ENCODE data around the gene FOXF2.

The FOXF2 gene

DNA sequence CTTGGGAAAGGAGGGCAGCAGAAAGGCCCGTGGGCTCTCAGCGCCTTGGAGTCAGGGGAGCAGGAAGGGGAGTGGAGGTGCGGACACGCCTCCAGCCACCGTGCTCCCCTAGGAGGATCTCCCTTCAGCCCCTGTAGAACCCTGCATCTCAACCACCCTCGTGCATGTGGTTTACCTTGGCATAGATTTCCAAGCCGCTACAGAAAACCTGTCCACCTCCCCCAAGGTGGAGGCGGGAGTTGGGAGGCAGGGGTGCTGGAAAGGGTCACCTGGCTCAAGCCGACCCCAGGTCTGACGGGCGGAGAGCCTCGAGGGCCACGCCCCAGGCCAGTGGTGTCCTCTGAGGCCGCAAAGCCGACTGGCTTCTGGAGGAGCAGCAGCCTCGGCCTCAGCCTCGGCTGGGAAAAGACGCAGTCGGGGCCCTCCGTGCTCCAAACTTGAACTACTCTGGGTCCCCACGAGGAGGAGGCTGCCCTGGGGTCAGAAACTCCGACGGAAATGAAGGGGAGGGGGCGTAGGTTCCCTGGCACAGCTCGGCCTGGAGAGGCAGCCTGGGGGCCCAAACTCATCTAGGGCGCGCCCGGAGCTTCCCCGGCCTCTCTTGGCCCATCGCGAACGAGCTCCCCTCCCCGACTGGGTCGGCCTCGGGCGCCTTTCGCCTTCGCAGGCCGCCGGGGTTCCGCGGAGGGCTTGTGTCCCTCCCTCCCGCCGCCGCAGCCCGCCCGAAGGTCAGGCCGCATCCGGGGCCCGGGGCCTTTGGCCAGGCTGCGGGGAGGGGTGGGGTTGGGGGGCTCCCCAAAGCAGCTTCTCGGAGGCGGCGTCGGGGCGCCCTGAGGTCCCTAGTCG is 6.3 kb upstream of the FOXF2 start:
- intact Hi-C loops (cut with DNase I; ENCODE audit: low total_unique reads) = loop anchor here (5.0 kb wide), 1 partner anchor 586 kb away; no protein-coding TSS in a partner anchor
- Histone ChIP-seq H3K27ac (no peak overlapping the region), H3K9me3 (no peaks in the 10 kb centered on the region), H3K4me1 (peaks cover 0 to 64% (median 52%) of the 10 kb centered on the region in 4 donors), H3K4me3 (no peak overlapping the region), H3K36me3 (no peaks in the 10 kb centered on the region), H3K27me3 (peaks cover 7 to 100% of the 10 kb centered on the region in 2 donors)
- TF ChIP-seq, protein P1, sequence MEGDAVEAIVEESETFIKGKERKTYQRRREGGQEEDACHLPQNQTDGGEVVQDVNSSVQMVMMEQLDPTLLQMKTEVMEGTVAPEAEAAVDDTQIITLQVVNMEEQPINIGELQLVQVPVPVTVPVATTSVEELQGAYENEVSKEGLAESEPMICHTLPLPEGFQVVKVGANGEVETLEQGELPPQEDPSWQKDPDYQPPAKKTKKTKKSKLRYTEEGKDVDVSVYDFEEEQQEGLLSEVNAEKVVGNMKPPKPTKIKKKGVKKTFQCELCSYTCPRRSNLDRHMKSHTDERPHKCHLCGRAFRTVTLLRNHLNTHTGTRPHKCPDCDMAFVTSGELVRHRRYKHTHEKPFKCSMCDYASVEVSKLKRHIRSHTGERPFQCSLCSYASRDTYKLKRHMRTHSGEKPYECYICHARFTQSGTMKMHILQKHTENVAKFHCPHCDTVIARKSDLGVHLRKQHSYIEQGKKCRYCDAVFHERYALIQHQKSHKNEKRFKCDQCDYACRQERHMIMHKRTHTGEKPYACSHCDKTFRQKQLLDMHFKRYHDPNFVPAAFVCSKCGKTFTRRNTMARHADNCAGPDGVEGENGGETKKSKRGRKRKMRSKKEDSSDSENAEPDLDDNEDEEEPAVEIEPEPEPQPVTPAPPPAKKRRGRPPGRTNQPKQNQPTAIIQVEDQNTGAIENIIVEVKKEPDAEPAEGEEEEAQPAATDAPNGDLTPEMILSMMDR (IDR thresholded peaks at IDR 0.05) = no peak
- no peak for DNase-seq

DNA sequence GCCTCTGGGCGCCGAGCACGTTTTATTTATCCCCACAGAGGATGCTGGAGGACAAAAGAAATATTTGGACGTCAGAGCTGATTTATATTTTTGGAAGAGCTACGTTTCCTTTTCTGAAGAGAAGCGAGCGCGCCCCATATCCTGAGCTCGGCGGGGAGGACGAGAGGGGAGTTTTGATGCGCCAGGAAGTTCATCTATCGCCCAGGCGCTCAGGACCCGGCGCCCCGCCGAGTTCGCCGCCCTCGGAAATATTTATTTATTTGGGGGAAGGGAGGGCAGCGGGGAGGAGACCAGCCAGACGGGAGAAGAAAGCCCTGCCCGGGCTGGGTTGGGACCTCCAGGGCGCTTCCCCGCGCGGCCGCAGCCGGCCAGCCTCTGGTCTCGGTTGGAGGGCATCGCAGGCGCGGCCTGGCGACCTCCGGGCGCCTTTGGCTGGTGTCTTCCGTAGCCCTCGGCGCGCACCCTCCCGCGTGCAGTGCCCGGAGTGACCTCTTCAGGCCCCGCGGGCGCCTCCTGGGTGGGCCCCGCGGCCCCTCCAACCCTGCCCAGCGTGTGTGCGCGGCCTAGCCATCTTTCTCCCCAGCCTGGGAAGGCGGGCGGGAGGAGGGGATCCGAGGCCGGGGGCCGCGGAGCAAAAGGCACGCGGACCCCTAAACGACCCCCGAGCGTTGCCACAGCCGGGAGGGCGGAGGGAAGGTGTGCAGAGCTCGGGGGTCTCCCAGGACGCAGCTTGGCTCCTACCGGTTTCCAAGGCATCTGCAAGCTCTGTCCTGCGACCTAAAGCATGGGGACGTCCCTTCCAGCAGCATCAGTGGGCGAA is 5.4 kb upstream of the FOXF2 start:
- H3K27ac ChIP-seq = no peak overlapping the region
- no peak overlapping the region for H3K4me3 ChIP-seq
- H3K9me3 ChIP-seq = no peaks in the 10 kb centered on the region
- H3K27me3 ChIP-seq = peaks cover 2 to 100% of the 10 kb centered on the region in 2 donors
- no peaks in the 10 kb centered on the region for H3K36me3 ChIP-seq
- TF ChIP-seq, protein P1 (IDR thresholded peaks at IDR 0.05) = no peak
- DNase-seq = no peak
- H3K4me1 ChIP-seq = peaks cover 0 to 61% (median 52%) of the 10 kb centered on the region in 4 donors
- intact Hi-C loops (cut with DNase I; ENCODE audit: low total_unique reads) = loop anchor here (5.0 kb wide), 1 partner anchor 587 kb away; no protein-coding TSS in a partner anchor

DNA sequence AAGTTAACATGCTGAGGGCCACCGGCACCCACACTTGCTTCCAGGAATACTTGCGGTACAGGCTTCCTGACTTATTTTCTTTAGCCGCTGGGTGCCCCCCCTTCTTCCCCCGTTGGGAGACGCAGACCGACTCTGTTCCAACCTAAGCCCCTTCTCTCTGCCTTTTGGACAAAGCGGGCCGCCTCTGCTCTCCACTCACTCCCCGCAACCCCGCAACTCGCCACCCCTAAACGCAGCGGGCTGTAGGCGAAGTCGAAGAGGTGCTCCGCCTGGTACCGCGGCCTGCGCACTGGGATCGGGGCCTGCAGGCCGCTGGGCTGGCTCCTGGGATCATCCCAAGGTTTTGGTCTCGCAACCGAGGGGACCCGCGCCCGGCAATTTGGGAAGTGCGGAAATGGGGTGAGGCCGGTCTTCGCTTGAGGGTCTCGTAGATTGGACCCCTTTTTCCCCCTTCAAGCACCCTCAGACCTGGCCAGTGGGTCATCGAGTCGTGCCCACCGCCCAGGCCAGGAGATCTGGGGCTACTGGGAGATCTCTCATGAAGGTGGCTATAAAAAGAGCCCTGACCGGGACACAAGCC is 4.7 kb upstream of the FOXF2 start:
- H3K36me3 ChIP-seq = no peaks in the 10 kb centered on the region
- no peak for DNase-seq
- no peak overlapping the region for H3K4me3 ChIP-seq
- no peaks in the 10 kb centered on the region for H3K9me3 ChIP-seq
- peaks cover 2 to 100% of the 10 kb centered on the region in 2 donors for H3K27me3 ChIP-seq
- intact Hi-C loops (cut with DNase I; ENCODE audit: low total_unique reads) = loop anchor here (5.0 kb wide), 2 partner anchors 587 to 792 kb away; no protein-coding TSS in a partner anchor
- TF ChIP-seq, protein P1 (IDR thresholded peaks at IDR 0.05) = no peak
- H3K27ac ChIP-seq = no peak overlapping the region
- peaks cover 0 to 61% (median 51%) of the 10 kb centered on the region in 4 donors for H3K4me1 ChIP-seq

DNA sequence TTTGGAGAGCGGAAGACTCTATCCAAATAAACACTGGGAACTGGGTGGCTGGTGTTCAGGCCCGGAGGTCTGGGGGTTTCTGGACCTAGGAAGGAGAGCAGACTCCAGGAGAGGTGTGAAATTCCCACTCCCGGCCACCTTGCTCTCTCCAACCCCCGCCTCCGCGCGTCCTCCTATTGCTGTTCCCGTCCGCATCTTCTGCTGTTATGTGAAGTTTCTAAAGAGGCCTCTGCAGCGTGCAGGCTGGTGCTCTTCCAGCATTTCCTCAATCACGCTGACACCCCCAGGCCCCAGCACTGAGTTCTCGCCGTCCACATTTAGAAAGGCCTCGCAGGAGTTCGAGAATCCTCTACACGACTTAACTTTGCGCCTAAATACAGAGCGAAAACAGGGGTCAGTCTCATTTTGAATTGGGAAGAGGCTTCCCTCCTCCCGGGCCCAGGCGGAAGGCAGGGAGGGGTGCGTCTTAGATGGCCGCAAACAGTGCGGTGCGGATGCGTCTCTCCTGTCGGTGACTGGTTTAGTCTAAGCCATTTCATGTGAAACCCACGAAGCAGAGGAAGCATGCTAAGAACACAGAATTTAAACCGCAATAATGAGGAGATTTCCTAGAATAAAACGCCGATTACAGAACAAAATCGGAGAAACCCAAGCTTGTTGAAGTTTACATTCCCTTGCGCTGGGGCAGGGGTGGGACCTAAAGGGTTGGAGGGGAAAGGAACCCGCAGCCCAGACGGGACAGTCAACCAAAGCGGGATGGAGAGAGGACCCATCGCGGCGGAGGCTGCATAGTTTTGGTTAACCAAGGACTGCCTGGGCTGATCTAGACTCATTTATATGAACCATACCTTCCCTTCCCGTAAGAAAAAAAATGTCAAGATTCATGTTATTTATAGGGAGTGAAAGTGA is 4.0 kb upstream of the FOXF2 start:
- intact Hi-C loops (cut with DNase I; ENCODE audit: low total_unique reads) = loop anchor here (5.0 kb wide), 1 partner anchor 793 kb away; no protein-coding TSS in a partner anchor
- H3K4me1 ChIP-seq = peaks cover 0 to 63% (median 55%) of the 10 kb centered on the region in 4 donors
- no peak for DNase-seq
- H3K36me3 ChIP-seq = no peaks in the 10 kb centered on the region
- H3K4me3 ChIP-seq = no peak overlapping the region
- peaks cover 2 to 98% of the 10 kb centered on the region in 2 donors for H3K27me3 ChIP-seq
- TF ChIP-seq, protein P1 (IDR thresholded peaks at IDR 0.05) = no peak
- H3K27ac ChIP-seq = no peak overlapping the region
- no peaks in the 10 kb centered on the region for H3K9me3 ChIP-seq
